HuH-7.5 (cell line): Measurements from ENCODE around the gene CTSW.
A peak's percentile ranks its signal among the peaks of the same experiment; 100 is the strongest.

Source experiments
- DNase-seq: peaks from one replicate; pipeline ENCODE4 v3.0.0; 2011; ENCODE audit warnings: low spot score

CTSW gene

DNA sequence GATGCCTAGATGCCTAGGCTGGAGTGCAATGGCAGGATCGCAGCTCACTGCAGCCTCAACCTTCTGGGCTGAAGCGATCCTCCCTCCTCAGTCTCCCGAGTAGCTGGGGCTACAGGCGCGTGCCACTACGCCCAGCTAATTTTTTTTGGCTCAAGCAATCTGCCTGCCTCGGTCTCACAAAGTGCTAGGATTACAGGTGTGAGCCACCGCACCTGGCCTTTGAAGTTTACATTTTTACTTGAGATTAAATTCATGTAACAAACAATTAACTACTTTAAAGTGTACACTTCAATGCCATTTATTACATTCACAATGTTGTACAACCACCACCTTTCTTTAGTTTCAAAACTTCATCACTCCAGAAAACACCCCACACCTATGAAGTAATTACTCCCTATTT lies 24.1 kb downstream of the CTSW start:
- no peak for DNase-seq

DNA sequence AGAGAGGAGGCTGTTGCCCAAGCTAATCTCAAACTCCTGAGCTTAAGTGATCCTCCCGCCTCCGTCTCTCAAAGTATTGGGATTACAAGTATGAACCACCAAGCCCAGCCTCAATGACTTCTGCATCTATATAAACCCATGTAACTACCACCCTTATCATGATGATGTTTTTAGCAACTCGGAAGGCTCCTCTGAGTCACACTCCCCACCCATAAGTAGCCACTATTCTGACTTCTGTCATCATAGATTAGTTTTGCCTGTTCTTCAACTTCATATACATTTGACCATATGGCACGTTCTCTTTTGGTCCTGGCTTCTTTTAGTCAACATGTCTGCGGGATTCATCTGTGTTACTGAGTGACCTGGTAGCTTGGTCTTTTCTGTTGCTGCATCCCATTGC lies 27.0 kb downstream of the CTSW start:
- DNase-seq: no peak

DNA sequence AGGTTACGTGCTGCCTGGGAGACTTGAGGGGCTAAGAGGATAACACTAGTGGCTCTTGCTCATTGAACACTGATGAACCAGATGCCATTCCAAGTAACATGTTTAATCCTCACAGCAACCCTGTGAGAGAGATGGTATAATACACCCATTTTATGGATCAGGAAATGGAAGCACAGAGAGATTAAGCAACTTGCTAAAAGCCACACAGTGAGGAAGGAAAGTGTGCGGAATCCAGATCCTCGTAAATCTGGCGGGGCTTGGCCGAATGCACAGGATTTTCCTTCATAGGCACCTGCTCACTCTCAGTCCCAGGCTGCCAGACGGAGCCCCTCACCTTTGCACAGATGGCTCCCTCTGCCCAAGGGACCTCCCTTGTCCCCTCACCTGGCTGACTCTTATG lies 28.2 kb downstream of the CTSW start:
- no peak for DNase-seq

DNA sequence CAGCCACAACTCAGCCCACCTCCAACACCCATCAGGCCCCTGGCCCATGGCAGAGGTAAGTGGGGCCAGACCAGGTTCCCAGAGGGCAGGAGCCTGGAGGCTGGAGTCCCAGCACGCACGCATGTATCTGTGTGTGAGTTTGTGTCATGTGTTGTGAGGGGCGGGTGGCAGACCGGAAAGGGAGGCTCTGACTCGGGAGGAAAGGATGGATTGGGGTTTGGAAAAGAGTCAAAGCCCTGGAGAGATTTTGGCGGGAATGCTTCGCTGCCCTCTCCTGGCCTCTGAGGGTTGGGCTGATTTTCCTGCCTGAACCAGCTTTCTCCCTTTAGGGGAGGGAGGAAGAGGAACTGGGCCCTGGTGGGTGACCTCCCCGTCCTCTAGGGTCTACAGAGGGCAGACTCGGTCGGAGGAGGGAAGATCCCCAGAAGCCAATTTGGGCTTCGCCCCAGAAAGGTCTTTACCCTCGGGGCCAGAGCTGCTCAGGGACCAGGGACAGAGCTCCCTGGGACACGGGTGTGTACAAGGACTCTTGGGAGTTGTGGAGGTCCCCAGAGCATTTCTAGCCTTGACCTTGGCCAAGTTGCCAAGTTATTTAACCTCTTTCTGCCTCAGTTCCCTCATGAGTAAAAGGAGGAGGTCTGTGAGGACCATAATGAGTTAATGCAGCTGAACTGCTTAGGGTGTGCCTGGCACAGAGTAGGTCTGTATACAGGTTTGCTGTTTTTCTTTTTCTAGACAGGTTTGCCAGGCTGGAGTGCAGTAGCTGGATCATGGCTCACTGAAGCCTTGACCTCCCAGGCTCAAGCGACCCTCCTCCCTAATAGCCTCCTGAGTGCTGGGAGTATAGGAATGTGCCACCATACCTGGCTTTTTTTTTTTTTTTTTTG lies 32.3 kb downstream of the CTSW start:
- DNase-seq: peak; percentile 78

GRCh38 chr11:65912845-65913244 lies 33.2 kb downstream of the CTSW start:
- DNase-seq: no peak

- no peak for DNase-seq
Measured at GRCh38 chr11:65915101-65915820, 35.6 kb downstream of the CTSW start.

GRCh38 chr11:65915821-65916251 lies 36.2 kb downstream of the CTSW start:
- no peak for DNase-seq

GRCh38 chr11:65916391-65916790 lies 36.8 kb downstream of the CTSW start:
- DNase-seq: no peak

- DNase-seq: no peak
Measured at GRCh38 chr11:65917077-65917433, 37.4 kb downstream of the CTSW start.

DNA sequence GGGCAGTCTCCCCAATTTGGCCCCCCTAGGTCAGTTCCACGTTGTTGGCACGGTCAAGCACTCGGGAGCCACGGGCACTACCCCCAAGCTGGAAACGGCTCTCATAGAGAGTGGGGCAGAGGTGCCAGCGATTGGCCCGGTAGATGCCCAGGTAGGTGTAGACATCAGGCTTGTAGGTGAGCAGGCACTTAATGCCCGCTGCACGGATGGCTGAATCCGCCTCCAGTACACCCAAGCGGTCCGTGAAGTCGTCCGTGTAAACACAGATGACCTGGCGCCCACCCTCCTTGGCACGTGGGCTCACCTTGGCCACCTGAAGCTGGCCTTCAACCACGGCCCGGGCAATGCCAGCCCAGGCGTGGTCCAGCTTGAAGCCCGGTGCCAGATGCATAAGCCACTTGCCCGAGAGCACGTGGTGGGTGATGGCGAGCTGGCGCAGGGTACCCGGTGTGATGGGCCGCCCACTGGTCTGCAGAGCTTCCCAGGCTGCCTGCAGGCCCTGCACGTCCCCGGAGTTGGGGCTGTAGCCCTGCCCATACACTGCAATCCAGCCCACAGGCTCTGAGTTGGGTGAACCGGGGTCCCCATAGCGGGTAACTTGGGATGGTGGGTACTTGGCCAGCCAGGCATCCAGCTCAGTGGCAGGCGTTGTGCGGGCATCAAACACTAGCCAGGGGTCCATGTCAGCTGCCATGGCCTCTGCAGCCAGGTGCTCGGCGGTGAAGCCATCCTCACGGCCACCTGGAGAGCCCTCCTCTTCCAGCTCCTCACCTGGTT lies 38.0 kb downstream of the CTSW start:
- DNase-seq: no peak

- no peak for DNase-seq
Measured at GRCh38 chr11:65918211-65919140, 38.8 kb downstream of the CTSW start, which contains the start of gene C11orf68. Gene C11orf68, minus strand, starts transcription at chr11:65919062. Its CDS starts 31 bp downstream, at chr11:65919031.

GRCh38 chr11:65919141-65919572 lies 39.5 kb downstream of the CTSW start, which contains the start of gene DRAP1:
Gene DRAP1, plus strand, starts transcription at chr11:65919426. Its CDS starts 76 bp downstream, at chr11:65919502.
- peak; percentile 90 for DNase-seq

- no peak for DNase-seq
Measured at GRCh38 chr11:65919573-65920371, 40.1 kb downstream of the CTSW start.

GRCh38 chr11:65920372-65920802 lies 40.8 kb downstream of the CTSW start:
- no peak for DNase-seq

DNA sequence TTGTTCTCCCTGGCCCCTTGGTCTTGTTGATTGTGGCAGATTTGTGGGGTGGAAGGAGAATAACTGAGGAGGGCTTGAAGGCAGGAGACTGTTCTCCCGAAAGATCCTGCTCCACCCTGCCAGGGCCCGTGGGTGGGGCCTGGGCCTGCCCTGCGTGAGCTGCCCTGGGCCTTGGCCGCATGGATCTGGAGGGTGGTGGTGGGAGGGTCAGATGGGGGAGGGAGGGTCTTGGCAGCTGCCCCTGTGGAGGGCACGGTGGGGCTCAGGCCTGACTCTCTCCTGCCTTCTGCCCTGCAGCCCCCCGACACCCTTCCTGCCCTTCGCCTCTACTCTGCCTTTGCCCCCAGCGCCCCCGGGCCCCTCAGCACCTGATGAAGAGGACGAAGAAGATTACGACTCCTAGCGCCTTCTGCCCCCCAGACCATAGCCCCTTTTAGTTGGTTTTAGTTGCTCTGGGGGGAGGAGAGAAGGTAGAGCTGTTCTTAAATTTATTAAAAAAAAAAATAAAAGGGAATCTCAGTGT lies 41.5 kb downstream of the CTSW start:
- no peak for DNase-seq

GRCh38 chr11:65921876-65922275 lies 42.2 kb downstream of the CTSW start:
- no peak for DNase-seq

- DNase-seq: no peak
Measured at GRCh38 chr11:65922565-65922964, 42.9 kb downstream of the CTSW start.

DNA sequence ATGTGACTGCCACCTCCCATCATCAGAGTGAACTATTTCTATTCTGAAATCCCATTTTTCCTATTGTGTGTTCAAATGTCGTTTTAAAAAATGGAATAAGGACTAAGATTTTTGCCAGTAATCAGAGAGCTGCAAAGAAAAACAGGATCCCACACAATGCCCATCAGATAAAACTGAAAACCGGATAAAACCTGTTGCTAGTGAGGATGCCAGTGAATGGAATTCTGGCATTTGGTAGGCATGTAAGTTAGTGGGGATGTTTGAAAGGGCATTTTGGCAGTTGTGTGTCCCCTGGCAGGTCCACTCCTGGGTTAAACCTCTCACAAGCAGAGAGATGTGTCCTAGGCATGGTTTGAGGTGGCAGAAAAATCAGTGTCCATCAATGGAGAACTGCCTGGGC lies 45.8 kb downstream of the CTSW start:
- no peak for DNase-seq

DNA sequence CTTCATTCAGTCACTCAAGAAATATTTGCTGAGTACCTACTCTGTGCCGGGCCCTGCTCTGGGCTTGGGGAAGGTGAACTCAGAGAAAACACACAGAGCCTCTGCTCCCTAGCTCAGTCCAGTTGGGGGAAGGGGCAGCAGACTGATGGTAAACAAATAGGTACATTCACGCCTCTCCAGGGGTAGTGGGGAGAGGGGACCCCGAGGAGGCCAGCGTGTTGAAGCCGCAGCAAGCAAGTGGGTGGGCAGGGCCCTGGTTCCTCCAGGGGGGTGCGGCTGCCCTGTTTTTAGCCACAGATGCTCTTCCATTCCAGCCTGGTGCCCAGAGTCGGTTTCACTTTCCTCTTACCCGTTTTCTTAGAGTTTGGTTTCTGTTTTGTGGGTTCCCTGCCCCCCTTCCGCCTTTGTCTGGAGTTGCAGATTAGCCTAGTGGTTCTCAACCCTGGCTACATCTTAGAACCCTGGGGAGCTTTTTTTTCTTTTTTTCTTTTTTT lies 48.3 kb downstream of the CTSW start:
- no peak for DNase-seq

- DNase-seq: no peak
Measured at GRCh38 chr11:65928667-65929066, 49.0 kb downstream of the CTSW start.
